NCI-H446 (cell line): Measurements from ENCODE around the gene COL24A1.
A peak's percentile ranks its signal among the peaks of the same experiment; 100 is the strongest.

Experiments used
- DNase-seq, 2 experiments: peaks; one replicate each; lab custom pipeline; 2025; lab: John Stamatoyannopoulos, UW

COL24A1 gene

GRCh38 chr1:86156566-86157455 is at the start of gene COL24A1:
COL24A1 (minus strand) TSS chr1:86156772; CDS start chr1:86156396, 376 bp downstream.
- no peak for DNase-seq

DNA sequence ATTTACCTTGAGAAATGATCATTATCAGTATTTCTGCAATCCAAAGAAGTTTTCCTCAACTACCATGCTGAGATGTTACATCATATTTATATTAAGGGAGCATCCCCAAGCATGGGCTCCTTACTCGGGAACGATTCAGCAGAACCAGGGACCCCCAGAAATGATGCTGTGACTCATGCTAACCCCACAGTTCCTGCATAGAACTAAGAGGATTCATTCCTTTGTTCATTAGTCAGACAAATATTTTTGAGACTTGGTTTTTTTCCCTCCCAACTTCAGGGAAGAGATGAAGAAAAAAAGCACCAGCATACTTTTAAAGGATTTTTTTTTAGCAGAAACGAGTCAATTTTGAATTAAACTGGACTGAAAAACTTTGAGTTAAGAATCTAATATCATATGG is 49.2 kb upstream of the COL24A1 start:
- no peak for DNase-seq

DNA sequence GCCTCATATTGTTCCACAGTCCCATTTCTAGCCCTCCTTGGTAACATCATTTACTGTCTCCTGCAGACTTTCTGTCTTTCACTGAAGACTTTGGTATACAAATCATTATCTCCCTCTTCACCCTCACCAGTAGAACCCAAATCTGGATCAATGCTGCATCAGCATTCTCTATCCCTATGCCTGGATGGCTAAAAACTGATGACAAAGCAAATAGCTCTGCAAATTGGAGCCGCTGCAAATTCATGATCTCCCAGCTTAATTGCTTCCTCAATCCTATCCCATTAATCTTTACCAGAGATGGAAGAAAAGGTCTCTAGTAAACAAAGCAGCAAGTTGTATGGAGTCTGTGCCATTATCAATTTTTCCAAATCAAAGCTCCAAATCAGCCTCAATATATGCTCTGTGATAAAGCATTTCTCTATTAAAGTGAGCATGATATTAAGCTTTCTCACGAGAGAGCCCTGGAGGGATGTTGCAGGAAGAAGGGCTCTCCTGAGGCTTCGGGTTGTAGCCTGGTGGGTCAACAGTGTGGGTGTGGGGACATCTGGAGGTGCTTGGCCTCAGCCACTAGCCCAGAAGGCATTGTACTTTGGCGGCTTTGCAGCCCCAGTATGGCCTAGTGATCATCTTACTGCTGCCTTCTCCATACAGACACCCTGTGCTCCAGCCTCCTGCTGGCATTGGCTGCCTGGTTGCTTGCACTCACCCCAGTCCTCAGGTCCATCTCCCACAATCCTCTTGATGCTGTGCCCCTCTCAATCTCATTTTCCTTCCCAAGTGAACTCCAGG is 46.2 kb upstream of the COL24A1 start:
- no peak for DNase-seq

GRCh38 chr1:86201311-86201710 is 44.7 kb upstream of the COL24A1 start:
- DNase-seq = no peak

GRCh38 chr1:86200901-86201300 is 44.3 kb upstream of the COL24A1 start:
- no peak for DNase-seq

DNA sequence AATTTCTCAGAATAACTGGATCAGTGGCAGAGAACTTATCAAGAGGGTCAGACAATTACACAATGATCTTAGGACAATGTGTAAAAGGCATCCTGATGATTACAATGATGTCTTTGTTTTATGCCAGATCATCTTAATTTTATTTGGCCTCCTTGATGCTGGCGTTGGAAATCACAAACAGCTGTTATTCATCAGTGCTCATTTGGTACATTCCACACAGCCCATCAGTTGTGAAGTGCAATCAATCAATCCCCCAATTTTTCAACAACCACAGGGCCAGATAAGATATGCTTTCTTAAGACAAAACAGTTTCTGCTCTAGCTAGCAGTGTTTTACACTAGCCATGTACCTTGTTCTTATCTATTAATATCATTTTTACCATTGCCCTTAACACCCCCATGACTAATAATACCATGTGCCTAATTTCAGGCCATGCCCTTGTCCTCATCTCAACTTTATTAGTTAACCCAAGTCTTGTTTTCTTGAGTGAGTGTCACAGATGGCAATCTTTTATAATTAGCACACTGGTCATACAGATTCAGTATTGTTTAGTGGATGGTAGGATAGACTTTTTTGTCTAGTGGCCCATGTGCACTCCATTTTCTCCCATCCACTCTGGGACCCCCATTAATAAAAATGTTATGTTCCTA is 40.8 kb upstream of the COL24A1 start:
- DNase-seq = no peak

- DNase-seq = no peak
Observed at GRCh38 chr1:86195281-86195680, 38.7 kb upstream of the COL24A1 start.

DNA sequence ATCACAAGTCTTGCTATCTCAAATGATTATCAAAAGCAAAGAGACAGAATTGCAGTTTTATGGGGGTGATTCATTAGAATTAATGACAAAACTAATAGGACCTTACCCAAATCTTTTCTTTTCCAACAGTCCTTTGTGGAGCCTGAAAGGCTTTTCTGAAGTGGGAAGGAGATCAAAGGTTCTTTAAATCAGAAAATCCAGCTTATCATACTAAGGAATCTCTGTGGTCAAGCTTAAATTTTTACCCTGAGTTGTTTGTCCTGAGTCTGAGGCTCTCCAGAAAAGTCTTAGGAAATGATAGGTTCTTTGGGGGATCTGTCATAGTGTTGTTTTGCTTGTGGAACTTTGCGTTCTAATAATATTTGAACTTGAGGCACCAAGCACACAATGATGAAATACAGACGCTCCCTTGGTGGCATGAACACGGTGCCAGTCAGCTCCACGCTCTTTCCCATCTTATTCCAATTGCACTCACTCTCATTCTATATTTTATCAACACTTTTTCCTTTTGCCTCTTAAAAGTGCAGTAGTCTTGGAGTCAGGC is 38.0 kb upstream of the COL24A1 start:
- no peak for DNase-seq

GRCh38 chr1:86192417-86192816 is 35.8 kb upstream of the COL24A1 start:
- DNase-seq = no peak

DNA sequence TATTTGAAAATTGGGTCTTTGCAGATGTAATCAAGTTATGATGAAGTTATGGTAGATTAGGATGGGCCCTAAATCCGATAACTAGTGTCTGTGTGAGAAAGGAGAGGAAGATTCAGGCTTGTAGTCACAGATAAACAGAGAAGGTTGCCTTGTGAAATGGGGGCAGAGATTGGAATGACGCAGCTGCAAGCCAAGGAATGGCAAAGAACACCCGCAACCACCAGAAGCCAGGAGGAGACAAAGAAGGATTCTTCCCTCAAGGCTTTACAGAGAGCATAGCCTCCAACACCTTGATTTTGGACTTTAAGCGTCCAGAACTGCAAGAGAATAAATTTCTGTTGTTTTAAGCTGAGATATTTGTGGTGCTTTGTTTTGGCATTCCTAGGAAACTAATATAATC is 35.4 kb upstream of the COL24A1 start:
- no peak for DNase-seq

- DNase-seq = no peak
Observed at GRCh38 chr1:86190873-86191272, 34.3 kb upstream of the COL24A1 start.

- DNase-seq = no peak
Observed at GRCh38 chr1:86184426-86184825, 27.9 kb upstream of the COL24A1 start.

- no peak for DNase-seq
Observed at GRCh38 chr1:86183810-86184209, 27.2 kb upstream of the COL24A1 start.

DNA sequence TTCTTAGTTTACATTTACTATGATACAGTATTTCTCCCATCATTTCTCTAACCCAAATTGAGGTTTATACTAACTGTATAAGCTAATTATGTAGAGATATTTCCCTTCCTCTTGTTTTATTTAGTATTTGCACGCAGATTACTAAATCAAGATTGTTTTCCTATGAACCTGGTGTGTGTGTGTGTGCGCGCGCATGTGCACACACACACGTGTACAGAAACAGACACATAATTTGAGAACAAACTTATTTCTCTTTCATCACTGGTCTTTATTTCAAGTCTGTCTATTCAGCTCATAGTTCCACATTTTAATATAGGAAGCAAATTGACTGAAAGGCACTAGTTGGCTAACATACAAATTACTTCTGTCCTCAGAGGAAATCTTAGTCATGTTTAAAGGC is 19.7 kb upstream of the COL24A1 start:
- no peak for DNase-seq

DNA sequence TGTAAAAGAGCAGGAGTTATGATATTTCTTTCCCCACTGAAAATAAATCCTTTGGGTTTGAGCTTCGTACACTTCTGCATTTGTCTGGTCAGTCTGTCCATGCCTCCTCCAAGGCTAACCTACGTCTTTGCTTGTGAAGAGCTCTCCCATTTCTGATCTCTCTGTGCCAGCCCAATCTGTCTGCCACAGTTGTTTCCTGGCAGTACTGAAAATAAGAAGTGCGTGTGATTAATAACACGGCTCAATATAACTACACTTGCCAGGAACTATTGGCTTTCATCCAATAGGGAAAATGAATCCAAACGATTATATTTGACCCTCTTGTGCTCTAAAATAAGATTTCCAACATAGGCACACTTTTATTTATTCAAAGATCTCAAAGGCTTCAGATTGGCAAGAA is 19.2 kb upstream of the COL24A1 start:
- peak in 1 of 2 experiments; percentile 64 for DNase-seq

GRCh38 chr1:86169625-86170024 is 13.1 kb upstream of the COL24A1 start:
- no peak for DNase-seq

GRCh38 chr1:86159800-86160199 is 3.2 kb upstream of the COL24A1 start:
- DNase-seq = no peak

GRCh38 chr1:86155807-86156565 is 586 bp downstream of the COL24A1 start:
- peak in 1 of 2 experiments; percentile 21 for DNase-seq

GRCh38 chr1:86155051-86155806 is 1.3 kb downstream of the COL24A1 start:
- no peak for DNase-seq

GRCh38 chr1:86154571-86155050 is 2.0 kb downstream of the COL24A1 start:
- no peak for DNase-seq

GRCh38 chr1:86153836-86154235 is 2.7 kb downstream of the COL24A1 start:
- no peak for DNase-seq
